Ishikawa (cell line): ENCODE measurements around the gene LAGE3.

Experiments used
- CEBPB ChIP-seq: IDR thresholded peaks from 2 replicates; pipeline ENCODE4 v1.6.1; 2012
- CREB1 ChIP-seq: IDR thresholded peaks from 2 replicates; pipeline ENCODE4 v1.6.1; 2012; ENCODE audit warnings: low read depth
- EGR1 ChIP-seq: IDR thresholded peaks from 2 replicates; pipeline ENCODE4 v1.6.1; 2012
- EP300 ChIP-seq: IDR thresholded peaks from 2 replicates; pipeline ENCODE4 v1.6.1; 2012; ENCODE audit warnings: borderline replicate concordance
- FOXM1 ChIP-seq: IDR thresholded peaks from 2 replicates; pipeline ENCODE4 v1.6.1; 2012; ENCODE audit warnings: low read depth, borderline replicate concordance
- MAX ChIP-seq: IDR thresholded peaks from 2 replicates; pipeline ENCODE4 v1.6.1; 2012
- NFIC ChIP-seq: IDR thresholded peaks from 2 replicates; pipeline ENCODE4 v1.6.1; 2012
- RAD21 ChIP-seq: IDR thresholded peaks from 2 replicates; pipeline ENCODE4 v1.6.1; 2012; ENCODE audit warnings: low read depth
- REST ChIP-seq: IDR thresholded peaks from 2 replicates; pipeline ENCODE4 v1.6.1; 2012; ENCODE audit warnings: low read depth, mild to moderate bottlenecking
- TAF1 ChIP-seq: IDR thresholded peaks from 2 replicates; pipeline ENCODE4 v1.6.1; 2012; ENCODE audit warnings: low read depth, mild to moderate bottlenecking
- TCF12 ChIP-seq: IDR thresholded peaks from 2 replicates; pipeline ENCODE4 v1.6.1; 2012; ENCODE audit warnings: low read depth
- TEAD4 ChIP-seq: IDR thresholded peaks from 2 replicates; pipeline ENCODE4 v1.6.1; 2012
- USF1 ChIP-seq: IDR thresholded peaks from 2 replicates; pipeline ENCODE4 v1.6.1; 2012
- YY1 ChIP-seq: IDR thresholded peaks from 2 replicates; pipeline ENCODE4 v1.6.1; 2012; ENCODE audit warnings: low read depth
- ZBTB7A ChIP-seq: IDR thresholded peaks from 2 replicates; pipeline ENCODE4 v1.6.1; 2012; ENCODE audit warnings: low read depth

LAGE3 gene

GRCh38 chrX:154436374-154436982 is 42.6 kb downstream of the LAGE3 start:
- no peak for TF ChIP-seq TAF1
- no peak for TF ChIP-seq ZBTB7A
- no peak for TF ChIP-seq USF1
- no peak for TF ChIP-seq EGR1
- TF ChIP-seq FOXM1, result no peak
- TF ChIP-seq TEAD4, result no peak
- no peak for TF ChIP-seq YY1
- TF ChIP-seq CREB1, result no peak
- no peak for TF ChIP-seq CEBPB

GRCh38 chrX:154435171-154435733 is 43.8 kb downstream of the LAGE3 start:
- TF ChIP-seq ZBTB7A (no peak), NFIC (no peak), YY1 (no peak), TCF12 (no peak), EGR1 (no peak)

- TF ChIP-seq FOXM1, result no peak
- no peak for TF ChIP-seq EGR1
- TF ChIP-seq TEAD4, result no peak
- TF ChIP-seq CREB1, result no peak
- no peak for TF ChIP-seq ZBTB7A
Observed at GRCh38 chrX:154434394-154435168, 44.5 kb downstream of the LAGE3 start.

- no peak for TF ChIP-seq TEAD4
- TF ChIP-seq FOXM1, result no peak
- TF ChIP-seq EP300, result no peak
Observed at GRCh38 chrX:154433605-154434004, 45.5 kb downstream of the LAGE3 start.

- TF ChIP-seq CEBPB, result no peak
- TF ChIP-seq USF1, result no peak
- TF ChIP-seq RAD21, result no peak
- TF ChIP-seq ZBTB7A, result no peak
- TF ChIP-seq REST, result no peak
- TF ChIP-seq TCF12, result no peak
- no peak for TF ChIP-seq FOXM1
- TF ChIP-seq MAX, result no peak
- TF ChIP-seq NFIC, result no peak
- no peak for TF ChIP-seq TAF1
- no peak for TF ChIP-seq EP300
- no peak for TF ChIP-seq EGR1
- TF ChIP-seq TEAD4, result no peak
- TF ChIP-seq CREB1, result no peak
Observed at GRCh38 chrX:154432210-154432609, 46.9 kb downstream of the LAGE3 start.

GRCh38 chrX:154431341-154431740 is 47.7 kb downstream of the LAGE3 start:
- TF ChIP-seq MAX (no peak), NFIC (no peak), TEAD4 (no peak), EGR1 (no peak), CEBPB (no peak), ZBTB7A (no peak), EP300 (no peak), TAF1 (no peak), CREB1 (no peak), TCF12 (no peak), RAD21 (no peak), YY1 (no peak), USF1 (no peak), REST (no peak), FOXM1 (no peak)
